ENCODE measurements around the gene ANAPC1.
"Not testable (repeated sequence)": the region's sequence is repeated elsewhere in the genome, so short reads cannot be mapped to it uniquely, and the experiment has no call there.

ANAPC1 gene

GRCh38 chr2:111735838-111736721 is 147.9 kb downstream of the ANAPC1 start:
- not testable (repeated sequence) for DNase-seq (ENCODE audit: low spot score)

DNA sequence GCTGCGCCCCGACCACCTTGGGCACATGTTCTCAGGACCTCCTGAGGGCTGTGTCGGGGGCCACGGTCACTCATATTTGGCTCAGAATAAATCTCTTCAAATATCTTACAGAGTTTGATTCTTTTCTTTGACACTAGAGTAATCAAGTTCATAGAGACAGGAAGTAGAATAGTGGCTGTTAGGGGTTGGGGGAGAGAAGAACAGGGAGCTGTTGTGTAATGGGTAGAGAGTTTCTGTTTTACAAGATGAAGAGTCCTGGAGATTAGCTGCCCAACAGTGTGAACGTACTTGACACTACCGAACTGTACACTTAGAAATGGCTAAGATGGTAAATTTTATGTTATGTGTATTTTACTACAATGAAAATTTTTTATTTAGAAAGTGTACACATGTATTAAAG is 148.6 kb downstream of the ANAPC1 start:
- not testable (repeated sequence) for DNase-seq (ENCODE audit: low spot score)

DNA sequence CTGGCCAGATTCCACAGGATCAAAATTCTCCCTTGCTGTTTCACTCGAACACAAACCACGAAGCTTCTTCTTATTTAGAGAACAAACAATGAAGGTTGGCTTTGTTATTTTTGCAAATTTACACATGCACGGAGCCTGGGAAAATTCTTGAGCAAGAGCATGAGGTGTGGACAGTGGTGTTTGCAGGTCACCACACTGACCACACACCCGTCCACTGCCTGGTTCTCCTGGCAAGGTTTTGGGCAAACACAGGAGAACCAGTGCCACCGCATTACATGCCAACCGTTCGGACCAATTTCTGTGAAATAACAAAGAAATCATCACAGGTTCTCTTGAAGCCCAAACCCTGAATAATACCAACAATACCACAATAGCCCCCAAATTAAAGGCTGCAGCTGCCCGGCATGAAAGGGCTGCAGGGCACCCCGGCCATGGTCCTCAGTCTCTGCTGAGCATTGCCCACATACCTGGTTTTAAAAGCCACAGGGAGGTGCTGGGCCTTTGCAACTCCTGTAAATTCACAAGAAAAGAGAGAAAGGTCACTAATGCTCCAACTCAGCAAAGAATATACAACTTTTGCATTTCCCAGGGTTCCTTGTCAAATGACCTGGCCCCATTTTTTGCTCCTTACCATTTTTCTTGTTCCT is 154.1 kb downstream of the ANAPC1 start:
- DNase-seq (ENCODE audit: low spot score) = not testable (repeated sequence)

DNA sequence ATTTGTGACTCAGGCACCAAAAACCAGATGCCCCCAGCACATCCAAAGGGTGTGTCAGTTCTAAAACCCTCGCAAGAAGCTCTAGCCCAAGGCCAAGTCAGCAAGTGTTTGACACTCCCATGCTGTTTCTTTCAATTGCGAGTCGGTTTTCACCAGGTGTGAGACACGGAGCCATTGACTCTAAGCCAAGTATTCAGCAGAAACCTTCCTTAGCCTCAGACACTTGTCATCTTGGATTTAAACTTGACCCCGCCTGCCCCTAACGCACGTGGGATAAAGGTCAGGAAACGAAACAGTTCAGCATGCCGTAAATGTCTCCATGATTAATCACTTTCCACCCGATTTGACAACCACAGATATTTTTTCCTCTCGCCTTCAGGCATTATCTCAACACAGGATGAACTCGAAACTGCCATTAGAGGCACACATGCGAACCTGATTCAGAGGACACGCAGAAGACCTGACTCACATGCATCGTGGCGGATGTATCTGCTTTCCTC is 156.3 kb downstream of the ANAPC1 start:
- DNase-seq (ENCODE audit: low spot score) = not testable (repeated sequence)

- DNase-seq (ENCODE audit: low spot score) = not testable (repeated sequence)
Observed at GRCh38 chr2:111725742-111726141, 158.3 kb downstream of the ANAPC1 start.

- not testable (repeated sequence) for DNase-seq (ENCODE audit: low spot score)
Observed at GRCh38 chr2:111719610-111720009, 164.4 kb downstream of the ANAPC1 start.

Measured in AG08396 (cell line).